KMS-11 (cell line): ENCODE data around the gene TRAPPC6A.

ENCODE experiments used
- H2AFZ ChIP-seq: fragments of 200-600 bp; sonication (generic); 2 replicates; pipeline ENCODE4 v1.6.1; 2016; ENCODE audit warnings: antibody characterized with exemption, mixed run types, low read depth
- H3K27ac ChIP-seq: fragments of 200-600 bp; sonication (generic); 2 replicates; pipeline ENCODE4 v1.6.1; 2016; ENCODE audit warnings: mild to moderate bottlenecking, mixed run types
- H3K27me3 ChIP-seq: fragments of 200-600 bp; sonication (generic); 2 replicates; pipeline ENCODE4 v1.6.1; 2017; ENCODE audit warnings: mild to moderate bottlenecking, low read depth, mixed run types, moderate library complexity; ENCODE audit not compliant: insufficient read depth
- H3K36me3 ChIP-seq: fragments of 200-600 bp; sonication (generic); 2 replicates; pipeline ENCODE4 v1.6.1; 2017; ENCODE audit warnings: mild to moderate bottlenecking, mixed run types; ENCODE audit not compliant: insufficient read depth
- H3K4me1 ChIP-seq: fragments of 200-600 bp; sonication (generic); 2 replicates; pipeline ENCODE4 v1.6.1; 2016; ENCODE audit warnings: mild to moderate bottlenecking, low read depth, mixed run types; ENCODE audit not compliant: poor library complexity, severe bottlenecking
- H3K4me2 ChIP-seq: fragments of 200-600 bp; sonication (generic); 2 replicates; pipeline ENCODE4 v1.7.0; 2016; ENCODE audit warnings: mild to moderate bottlenecking, mixed run types
- H3K4me3 ChIP-seq: fragments of 200-600 bp; sonication (generic); IDR thresholded peaks from 2 replicates; pipeline ENCODE4 v1.6.1; 2017; ENCODE audit warnings: low read depth, low read length, mixed read lengths; ENCODE audit not compliant: insufficient read depth
- H3K79me2 ChIP-seq: fragments of 200-600 bp; sonication (generic); 2 replicates; pipeline ENCODE4 v1.6.1; 2016; ENCODE audit warnings: low read depth, mixed run types; ENCODE audit not compliant: insufficient read depth
- H3K9ac ChIP-seq: fragments of 200-600 bp; sonication (generic); 2 replicates; pipeline ENCODE4 v1.6.1; 2016; ENCODE audit warnings: mild to moderate bottlenecking, mixed run types
- H4K20me1 ChIP-seq: fragments of 200-600 bp; sonication (generic); 2 replicates; pipeline ENCODE4 v1.6.1; 2016; ENCODE audit warnings: mild to moderate bottlenecking, mixed run types; ENCODE audit not compliant: insufficient read depth
- CTCF ChIP-seq: fragments of 200-600 bp; sonication (generic); conservative IDR thresholded peaks from 2 replicates; pipeline ENCODE4 v1.6.1; 2017; ENCODE audit warnings: low read depth, mild to moderate bottlenecking, antibody characterized with exemption, low read length, moderate library complexity, mixed read lengths

Gene TRAPPC6A

DNA sequence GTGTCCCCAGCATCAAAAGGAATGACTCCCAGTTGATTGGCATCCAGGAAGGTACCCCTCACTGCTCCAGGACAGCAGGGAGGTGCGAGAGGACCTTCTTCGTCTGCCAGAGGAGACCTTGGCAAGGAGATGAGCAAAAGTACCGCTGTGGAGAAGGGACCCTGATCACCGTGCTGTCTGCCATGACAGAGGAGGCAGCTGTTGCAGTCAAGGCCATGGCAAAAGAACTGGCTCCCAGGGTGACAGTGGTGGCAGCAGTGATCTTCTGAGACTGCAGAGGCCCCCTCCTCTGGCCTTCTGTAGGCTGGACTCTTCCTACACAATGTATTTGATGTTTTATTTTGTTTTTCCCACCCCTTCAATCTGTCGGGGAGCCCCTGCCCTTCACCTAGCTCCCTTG, 49.2 kb downstream of the TRAPPC6A start:
- no peak overlapping the region for H2AFZ ChIP-seq
- no peak overlapping the region for H3K27ac ChIP-seq
- H3K36me3 ChIP-seq, result no peaks in the 10 kb centered on the region
- H4K20me1 ChIP-seq, result no peaks in the 10 kb centered on the region
- no peak overlapping the region for H3K4me3 ChIP-seq
- H3K79me2 ChIP-seq, result peaks cover 78% of the 10 kb centered on the region
- no peak overlapping the region for H3K9ac ChIP-seq
- TF ChIP-seq CTCF, result no peak
- no peaks in the 10 kb centered on the region for H3K27me3 ChIP-seq
- H3K4me1 ChIP-seq, result peaks cover 73% of the 10 kb centered on the region
- H3K4me2 ChIP-seq, result no peak overlapping the region

DNA sequence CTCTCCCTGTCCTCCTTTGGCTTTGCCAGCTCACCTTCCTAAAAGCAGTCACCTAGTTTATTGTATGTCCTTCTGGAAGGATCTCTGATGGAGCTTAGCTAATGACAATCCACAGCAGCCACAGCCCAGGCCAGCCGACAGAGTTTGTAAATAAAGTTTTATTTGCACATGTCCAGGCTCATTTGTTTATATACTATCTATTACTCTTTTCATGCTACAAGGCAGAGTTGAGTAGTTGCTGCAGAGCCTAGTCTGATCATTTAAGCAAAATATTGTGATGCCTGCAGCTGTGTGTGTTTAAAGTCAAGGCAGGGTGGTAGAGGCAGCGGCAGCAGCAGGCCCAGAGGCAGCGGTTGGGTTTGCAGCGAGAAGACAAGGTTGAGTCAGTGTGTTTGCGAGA, 49.9 kb downstream of the TRAPPC6A start:
- peaks cover 78% of the 10 kb centered on the region for H3K79me2 ChIP-seq
- no peak overlapping the region for H3K4me2 ChIP-seq
- H3K36me3 ChIP-seq, result no peaks in the 10 kb centered on the region
- H3K4me3 ChIP-seq, result no peak overlapping the region
- no peaks in the 10 kb centered on the region for H4K20me1 ChIP-seq
- H3K4me1 ChIP-seq, result peaks cover 66% of the 10 kb centered on the region
- no peaks in the 10 kb centered on the region for H3K27me3 ChIP-seq
- no peak overlapping the region for H2AFZ ChIP-seq
- no peak overlapping the region for H3K9ac ChIP-seq
- TF ChIP-seq CTCF, result no peak
- no peak overlapping the region for H3K27ac ChIP-seq

- Histone ChIP-seq H3K4me3 (no peak overlapping the region), H2AFZ (no peak overlapping the region), H3K27ac (no peak overlapping the region), H3K4me1 (peaks cover 64% of the 10 kb centered on the region), H3K9ac (no peak overlapping the region), H3K27me3 (no peaks in the 10 kb centered on the region), H3K36me3 (no peaks in the 10 kb centered on the region), H4K20me1 (no peaks in the 10 kb centered on the region), H3K79me2 (peaks cover 76% of the 10 kb centered on the region), H3K4me2 (no peak overlapping the region)
- no peak for TF ChIP-seq CTCF
These were observed 51.4 kb downstream of the TRAPPC6A start for GRCh38 chr19:45126654-45127053.

DNA sequence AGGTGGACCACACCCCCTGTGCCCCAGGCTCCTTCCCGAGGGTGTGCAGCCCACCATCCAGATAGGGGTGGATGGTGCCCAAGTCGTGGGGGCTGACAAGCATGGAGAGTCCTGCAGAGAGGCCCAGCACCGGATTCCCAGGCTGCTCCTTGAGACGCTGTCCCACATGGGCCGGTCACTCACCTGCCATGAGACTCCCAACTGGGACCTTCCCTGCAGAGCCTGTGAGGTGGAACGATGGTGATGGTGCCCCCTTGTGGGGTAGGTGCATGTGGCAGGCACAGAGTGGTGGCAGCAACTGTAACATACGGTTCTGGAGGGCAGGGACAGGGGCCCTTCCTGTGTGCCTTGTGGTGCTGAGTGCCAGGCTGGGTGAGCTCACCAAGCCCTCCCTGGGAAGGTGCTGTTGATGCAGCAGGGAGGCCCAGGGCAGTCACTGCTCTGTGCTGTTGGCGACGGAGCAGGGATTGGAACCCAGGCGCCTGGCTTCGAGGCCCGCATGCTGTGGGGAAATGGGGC, 52.0 kb downstream of the TRAPPC6A start:
- peak; percentile 83 for TF ChIP-seq CTCF
- H3K36me3 ChIP-seq, result no peaks in the 10 kb centered on the region
- H3K79me2 ChIP-seq, result peaks cover 78% of the 10 kb centered on the region
- H3K9ac ChIP-seq, result no peak overlapping the region
- no peak overlapping the region for H3K27ac ChIP-seq
- H4K20me1 ChIP-seq, result no peaks in the 10 kb centered on the region
- H3K4me2 ChIP-seq, result no peak overlapping the region
- H3K27me3 ChIP-seq, result no peaks in the 10 kb centered on the region
- H2AFZ ChIP-seq, result no peak overlapping the region
- peaks cover 64% of the 10 kb centered on the region for H3K4me1 ChIP-seq
- H3K4me3 ChIP-seq, result no peak overlapping the region
